Jurkat, Clone E6-1 (cell line): ENCODE data around the gene CRNKL1.

ENCODE experiments used
- DNase-seq: peaks from one replicate; pipeline ENCODE4 v3.0.0-alpha.2; 2011; ENCODE audit warnings: low read depth, low spot score
- H3K4me3 ChIP-seq: 2 replicates; pipeline ENCODE4 v1.5.1; 2011; ENCODE audit warnings: mild to moderate bottlenecking, low read length, control low read depth, moderate library complexity

CRNKL1 gene

GRCh38 chr20:19992996-19993908, 59.0 kb downstream of the CRNKL1 start:
- DNase-seq = no peak
- H3K4me3 ChIP-seq = no peak overlapping the region

- no peak overlapping the region for H3K4me3 ChIP-seq
- no peak for DNase-seq
These were observed 60.4 kb downstream of the CRNKL1 start for GRCh38 chr20:19991854-19992253.

GRCh38 chr20:19991308-19991707, 61.0 kb downstream of the CRNKL1 start:
- no peak overlapping the region for H3K4me3 ChIP-seq
- DNase-seq = no peak

GRCh38 chr20:19990850-19991249, 61.4 kb downstream of the CRNKL1 start:
- DNase-seq = no peak
- no peak overlapping the region for H3K4me3 ChIP-seq

- no peak overlapping the region for H3K4me3 ChIP-seq
- DNase-seq = no peak
These were observed 65.2 kb downstream of the CRNKL1 start for GRCh38 chr20:19987046-19987445.

- DNase-seq = no peak
- no peak overlapping the region for H3K4me3 ChIP-seq
These were observed 65.8 kb downstream of the CRNKL1 start for GRCh38 chr20:19986419-19986818.
